Vagina (tissue), 2 donors: Measurements from ENCODE around the gene ZAR1L.

ENCODE experiments used
- POLR2A ChIP-seq, 2 donors: fragments of 450-650 bp; IDR thresholded peaks; one replicate each; pipeline ENCODE4 v1.6.1; 2017; ENCODE audit warnings: antibody characterized with exemption in 2 of 2, mild to moderate bottlenecking in 2 of 2, moderate library complexity in 2 of 2
- POLR2AphosphoS5 ChIP-seq, 2 donors: sonication (generic); formaldehyde crosslinking; IDR thresholded peaks; one replicate each; pipeline ENCODE4 v1.9.0; 2017; ENCODE audit warnings: antibody characterized with exemption in 2 of 2, mild to moderate bottlenecking in 2 of 2, low read depth in 1 of 2; ENCODE audit not compliant: insufficient read depth in 1 of 2
- TF ChIP-seq, protein P1 (sequence below), 3 experiments: fragments of 450-650 bp in 2 of 3; fragments of 200-600 bp in 1 of 3; sonication (generic) in 1 of 3; IDR thresholded peaks; one replicate each; pipeline ENCODE4 v1.5.1; 2017 to 2019; ENCODE audit warnings: antibody characterized with exemption in 3 of 3, mild to moderate bottlenecking in 2 of 3, moderate library complexity in 2 of 3

DNA sequence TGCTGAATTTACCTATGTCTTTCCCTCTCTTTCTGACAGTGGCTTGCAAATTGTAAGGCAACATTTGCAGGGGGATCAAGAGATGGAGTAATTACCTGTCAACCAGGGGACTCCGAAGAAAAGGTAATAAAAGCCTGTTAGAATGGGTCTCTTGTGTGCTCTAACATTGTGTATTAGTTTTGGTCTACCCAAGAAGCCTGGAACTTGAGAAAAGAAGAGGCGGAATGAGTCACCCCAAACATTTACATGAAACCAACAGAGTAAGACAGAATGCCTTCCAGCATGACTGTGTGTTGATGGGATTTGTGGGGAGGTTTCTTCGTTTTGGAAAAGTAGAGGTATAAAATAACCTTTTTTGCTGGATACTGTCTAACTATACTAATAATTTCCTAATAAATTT, 36.7 kb downstream of the ZAR1L start:
- TF ChIP-seq, protein P1, sequence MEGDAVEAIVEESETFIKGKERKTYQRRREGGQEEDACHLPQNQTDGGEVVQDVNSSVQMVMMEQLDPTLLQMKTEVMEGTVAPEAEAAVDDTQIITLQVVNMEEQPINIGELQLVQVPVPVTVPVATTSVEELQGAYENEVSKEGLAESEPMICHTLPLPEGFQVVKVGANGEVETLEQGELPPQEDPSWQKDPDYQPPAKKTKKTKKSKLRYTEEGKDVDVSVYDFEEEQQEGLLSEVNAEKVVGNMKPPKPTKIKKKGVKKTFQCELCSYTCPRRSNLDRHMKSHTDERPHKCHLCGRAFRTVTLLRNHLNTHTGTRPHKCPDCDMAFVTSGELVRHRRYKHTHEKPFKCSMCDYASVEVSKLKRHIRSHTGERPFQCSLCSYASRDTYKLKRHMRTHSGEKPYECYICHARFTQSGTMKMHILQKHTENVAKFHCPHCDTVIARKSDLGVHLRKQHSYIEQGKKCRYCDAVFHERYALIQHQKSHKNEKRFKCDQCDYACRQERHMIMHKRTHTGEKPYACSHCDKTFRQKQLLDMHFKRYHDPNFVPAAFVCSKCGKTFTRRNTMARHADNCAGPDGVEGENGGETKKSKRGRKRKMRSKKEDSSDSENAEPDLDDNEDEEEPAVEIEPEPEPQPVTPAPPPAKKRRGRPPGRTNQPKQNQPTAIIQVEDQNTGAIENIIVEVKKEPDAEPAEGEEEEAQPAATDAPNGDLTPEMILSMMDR (IDR thresholded peaks at IDR 0.05) = no peak
- TF ChIP-seq POLR2A (IDR thresholded peaks at IDR 0.05) (no peak), POLR2AphosphoS5 (IDR thresholded peaks at IDR 0.05; ENCODE audit: insufficient read depth in 1 of 2, low read depth in 1 of 2) (no peak)
